Measurements from ENCODE around the gene CNTRL.

Gene CNTRL

DNA sequence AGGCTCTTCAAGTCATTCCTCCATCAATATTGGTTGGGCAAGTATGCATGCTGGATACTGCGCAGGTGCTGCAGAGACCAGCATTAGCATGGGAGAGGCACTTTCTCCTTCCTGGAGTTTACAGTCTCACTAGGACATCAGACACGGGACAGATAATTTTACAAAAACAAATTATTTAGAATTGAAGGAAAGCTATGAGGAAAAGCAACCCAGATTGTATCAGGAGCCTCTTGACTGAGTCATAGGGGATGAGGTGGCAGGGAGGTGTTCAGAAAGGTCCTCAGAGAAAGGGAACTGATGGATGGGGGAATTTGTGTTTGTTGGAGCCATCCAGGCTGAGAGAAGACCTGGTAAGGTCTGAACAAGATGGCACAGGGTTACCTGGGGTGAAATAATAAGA is 151.4 kb downstream of the CNTRL start:
- H3K27ac ChIP-seq, result no peak overlapping the region
- H3K27me3 ChIP-seq, result no peaks in the 10 kb centered on the region
- H3K4me3 ChIP-seq (ENCODE audit: low read depth in 1 of 2, low read length in 1 of 2), result no peak overlapping the region
- peaks cover 18 to 37% of the 10 kb centered on the region in 2 experiments for H3K4me1 ChIP-seq (ENCODE audit: control insufficient read depth in 1 of 2, insufficient read depth in 1 of 2, low read depth in 1 of 2, low read length in 1 of 2)
- no peaks in the 10 kb centered on the region for H3K9me3 ChIP-seq
- H3K36me3 ChIP-seq, result no peaks in the 10 kb centered on the region
- TF ChIP-seq, protein P1, sequence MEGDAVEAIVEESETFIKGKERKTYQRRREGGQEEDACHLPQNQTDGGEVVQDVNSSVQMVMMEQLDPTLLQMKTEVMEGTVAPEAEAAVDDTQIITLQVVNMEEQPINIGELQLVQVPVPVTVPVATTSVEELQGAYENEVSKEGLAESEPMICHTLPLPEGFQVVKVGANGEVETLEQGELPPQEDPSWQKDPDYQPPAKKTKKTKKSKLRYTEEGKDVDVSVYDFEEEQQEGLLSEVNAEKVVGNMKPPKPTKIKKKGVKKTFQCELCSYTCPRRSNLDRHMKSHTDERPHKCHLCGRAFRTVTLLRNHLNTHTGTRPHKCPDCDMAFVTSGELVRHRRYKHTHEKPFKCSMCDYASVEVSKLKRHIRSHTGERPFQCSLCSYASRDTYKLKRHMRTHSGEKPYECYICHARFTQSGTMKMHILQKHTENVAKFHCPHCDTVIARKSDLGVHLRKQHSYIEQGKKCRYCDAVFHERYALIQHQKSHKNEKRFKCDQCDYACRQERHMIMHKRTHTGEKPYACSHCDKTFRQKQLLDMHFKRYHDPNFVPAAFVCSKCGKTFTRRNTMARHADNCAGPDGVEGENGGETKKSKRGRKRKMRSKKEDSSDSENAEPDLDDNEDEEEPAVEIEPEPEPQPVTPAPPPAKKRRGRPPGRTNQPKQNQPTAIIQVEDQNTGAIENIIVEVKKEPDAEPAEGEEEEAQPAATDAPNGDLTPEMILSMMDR (IDR thresholded peaks at IDR 0.05), result no peak
